Measurements from ENCODE around the gene ACTA2.

The ACTA2 gene

DNA sequence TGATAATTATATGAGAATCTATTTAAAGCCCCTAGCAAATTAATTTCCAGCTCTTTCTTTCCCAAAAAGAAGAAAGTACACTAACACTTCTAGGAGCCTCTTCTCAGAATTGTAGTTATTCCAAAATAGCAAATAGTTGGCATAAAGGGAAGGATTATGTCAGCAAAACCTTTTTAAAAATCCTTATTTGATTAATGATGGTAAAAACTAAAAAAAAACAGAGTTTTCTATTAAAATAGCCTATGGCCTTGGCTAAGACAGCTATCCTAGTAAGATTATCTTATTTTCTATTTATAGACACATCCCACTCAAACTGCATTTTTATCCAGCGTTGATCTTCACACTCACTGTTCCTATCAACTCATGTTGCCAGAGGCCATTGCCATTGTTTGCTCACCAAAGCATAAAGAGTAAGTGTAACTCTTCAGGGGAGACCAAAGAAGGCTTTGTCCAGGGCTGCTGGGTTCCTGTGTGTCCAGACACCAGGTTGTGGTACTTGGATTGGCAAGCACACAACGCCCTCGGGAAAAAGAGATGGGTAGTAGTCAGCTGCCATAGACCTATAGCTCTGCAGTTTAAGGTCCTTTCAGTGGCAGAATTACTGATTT, 31.5 kb downstream of the ACTA2 start:
- no peak for DNase-seq (ENCODE audit: low read depth in 2 of 2, low spot score in 1 of 2)

DNA sequence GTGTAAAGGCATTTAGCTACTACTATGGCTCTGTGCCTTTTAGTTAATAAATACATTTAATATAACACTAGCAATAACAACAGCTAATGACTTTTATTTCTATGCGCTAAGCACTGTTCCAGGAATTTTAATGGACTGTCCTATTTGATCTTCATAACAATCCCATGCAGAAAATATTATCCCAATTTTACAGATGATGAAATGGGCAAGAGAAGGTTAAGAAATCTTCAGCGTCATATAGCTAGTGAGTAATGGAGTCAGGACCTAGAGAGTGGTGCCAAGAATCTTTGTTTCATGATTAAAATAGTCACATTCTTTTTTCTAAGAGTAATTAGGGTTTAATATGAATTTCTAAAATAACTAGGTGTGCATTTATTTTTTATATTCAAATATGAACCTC, 32.4 kb downstream of the ACTA2 start:
- DNase-seq (ENCODE audit: low read depth in 2 of 2, low spot score in 1 of 2): no peak

DNA sequence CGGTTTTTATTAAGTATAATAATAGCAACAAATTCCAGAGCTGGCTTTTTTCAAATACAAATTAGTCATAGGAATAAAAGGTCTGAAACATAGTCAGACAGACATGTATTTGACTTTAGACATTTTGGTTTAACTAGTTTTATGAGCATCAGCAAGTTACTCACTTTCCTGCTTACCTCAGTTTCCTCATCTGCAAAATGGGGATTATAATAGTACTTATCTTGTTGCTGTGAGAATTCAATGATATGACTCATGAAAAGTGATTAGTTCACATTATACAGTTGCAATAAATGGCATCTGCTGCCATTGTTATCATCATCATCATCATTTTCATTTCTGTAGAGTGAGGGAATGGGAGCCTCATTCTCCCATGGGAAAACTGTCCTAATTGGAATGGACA, 33.5 kb downstream of the ACTA2 start:
- no peak for DNase-seq (ENCODE audit: low read depth in 2 of 2, low spot score in 1 of 2)

DNA sequence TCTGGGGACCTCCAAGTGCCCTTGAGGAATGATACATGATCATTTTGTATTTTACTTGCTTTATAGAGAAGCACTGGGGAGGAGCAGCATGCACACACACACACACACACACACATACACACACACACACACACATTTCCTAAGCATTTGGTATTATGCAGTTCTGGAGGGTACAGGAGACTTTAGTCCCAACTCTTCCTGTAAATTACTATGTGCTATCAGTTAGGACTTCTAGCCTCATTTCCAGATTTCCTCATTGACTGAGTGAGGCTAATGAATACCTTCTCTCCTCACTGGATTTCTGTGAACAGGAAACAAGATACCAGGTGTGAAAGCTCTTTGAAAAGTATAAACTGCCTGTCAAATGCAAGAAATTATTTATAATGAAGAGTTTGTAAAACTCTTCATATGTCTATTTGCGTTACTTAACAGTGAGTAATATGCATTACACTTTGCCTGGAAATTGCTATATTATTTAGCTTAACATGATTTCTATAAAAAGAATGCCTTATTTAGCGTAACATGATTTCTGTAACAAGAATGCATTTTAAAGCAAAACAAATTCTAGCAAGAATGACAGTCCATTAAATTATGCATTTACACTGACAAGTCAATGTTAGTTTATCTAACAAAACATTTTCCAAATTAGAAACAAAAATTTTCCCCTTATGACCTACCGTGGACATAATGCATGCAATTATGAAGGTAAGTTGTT, 34.2 kb downstream of the ACTA2 start:
- no peak for DNase-seq (ENCODE audit: low read depth in 2 of 2, low spot score in 1 of 2)

DNA sequence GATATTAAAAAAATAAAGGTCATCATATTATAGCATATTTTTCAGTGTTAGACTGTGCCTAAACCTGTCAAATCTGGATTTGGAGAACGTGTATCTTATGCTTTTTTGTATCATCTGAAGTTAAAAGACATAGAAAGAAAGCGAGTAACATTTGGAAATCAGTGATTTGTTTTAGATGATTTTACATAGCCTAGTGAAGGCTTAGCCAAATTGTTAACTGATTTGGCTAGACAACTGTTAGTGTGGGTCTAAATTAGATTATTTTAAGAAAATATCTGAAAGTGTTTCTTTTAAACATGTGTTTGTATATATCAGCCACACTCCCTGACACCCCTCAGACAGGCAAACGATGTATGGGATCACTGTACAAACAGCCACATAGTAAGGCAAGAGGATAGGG, 35.6 kb downstream of the ACTA2 start:
- DNase-seq (ENCODE audit: low read depth in 2 of 2, low spot score in 1 of 2): no peak

DNA sequence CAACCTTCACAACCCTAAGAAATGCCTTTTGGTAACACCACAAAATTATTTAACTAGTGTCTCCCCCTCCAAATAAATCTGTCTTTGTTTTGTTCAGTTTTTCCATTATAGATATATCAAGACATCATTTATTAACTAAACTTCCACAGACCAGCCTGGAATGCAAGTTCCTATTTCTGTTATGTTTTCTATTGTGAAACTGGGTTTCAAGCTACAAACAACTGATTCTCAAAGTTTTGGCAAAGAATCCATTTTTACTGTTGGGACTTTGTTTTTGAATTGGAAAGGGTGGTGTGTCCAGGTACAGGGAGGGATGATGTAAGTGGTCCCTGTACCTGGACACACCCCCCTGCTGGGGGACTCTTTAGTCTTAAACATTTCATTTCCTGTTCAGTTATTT, 36.3 kb downstream of the ACTA2 start:
- no peak for DNase-seq (ENCODE audit: low read depth in 2 of 2, low spot score in 1 of 2)

DNA sequence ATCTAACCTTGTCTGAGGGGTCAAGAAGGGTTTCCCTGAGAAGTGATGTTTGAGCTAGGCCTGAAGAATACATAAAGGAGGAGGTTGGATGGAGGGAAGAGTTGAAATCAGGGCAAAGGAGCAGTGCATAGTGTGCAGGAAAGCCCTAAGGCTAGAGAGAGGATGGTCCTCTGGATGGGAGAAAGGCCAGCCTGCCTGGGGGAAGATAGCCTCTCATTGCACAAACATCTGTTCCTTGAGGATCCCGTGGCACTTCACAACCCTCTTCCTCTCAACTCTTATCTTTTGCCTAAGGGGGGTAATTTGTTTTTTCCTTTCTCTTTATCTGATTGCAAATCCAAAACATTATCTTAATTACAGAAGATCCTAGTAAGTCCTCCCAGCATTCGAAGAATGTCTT, 36.8 kb downstream of the ACTA2 start:
- no peak for DNase-seq (ENCODE audit: low read depth in 2 of 2, low spot score in 1 of 2)

DNA sequence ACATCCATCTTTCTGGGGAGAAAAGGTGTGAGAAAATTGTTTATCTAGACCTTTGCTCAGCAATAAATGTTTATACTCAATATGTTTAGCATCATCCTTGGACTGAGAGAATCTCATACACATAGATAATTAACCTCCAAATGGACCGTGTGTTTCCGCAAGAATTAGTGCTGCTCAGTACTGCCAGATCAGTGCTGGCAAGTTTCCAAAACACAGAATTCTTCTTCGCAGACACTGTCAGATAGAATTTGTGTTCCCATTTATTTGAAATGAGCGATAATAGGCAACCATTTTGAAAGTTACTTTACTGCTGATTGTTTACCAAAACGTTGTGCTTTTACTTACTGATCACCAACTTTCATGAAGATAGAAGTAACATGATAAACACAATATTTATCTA, 38.8 kb downstream of the ACTA2 start:
- no peak for DNase-seq (ENCODE audit: low read depth in 2 of 2, low spot score in 1 of 2)

DNA sequence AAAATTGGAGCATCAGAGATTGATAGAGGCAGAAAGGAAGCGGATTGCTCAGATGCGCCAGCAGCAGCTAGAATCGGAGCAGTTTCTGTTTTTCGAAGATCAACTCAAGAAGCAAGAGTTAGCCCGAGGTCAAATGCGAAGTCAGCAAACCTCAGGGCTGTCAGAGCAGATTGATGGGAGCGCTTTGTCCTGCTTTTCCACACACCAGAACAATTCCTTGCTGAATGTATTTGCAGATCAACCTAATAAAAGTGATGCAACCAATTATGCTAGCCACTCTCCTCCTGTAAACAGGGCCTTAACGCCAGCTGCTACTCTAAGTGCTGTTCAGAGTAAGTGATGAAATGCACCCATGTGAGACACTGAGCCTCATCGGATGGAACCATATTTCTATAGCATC, 39.4 kb downstream of the ACTA2 start:
- DNase-seq (ENCODE audit: low read depth in 2 of 2, low spot score in 1 of 2): no peak

DNA sequence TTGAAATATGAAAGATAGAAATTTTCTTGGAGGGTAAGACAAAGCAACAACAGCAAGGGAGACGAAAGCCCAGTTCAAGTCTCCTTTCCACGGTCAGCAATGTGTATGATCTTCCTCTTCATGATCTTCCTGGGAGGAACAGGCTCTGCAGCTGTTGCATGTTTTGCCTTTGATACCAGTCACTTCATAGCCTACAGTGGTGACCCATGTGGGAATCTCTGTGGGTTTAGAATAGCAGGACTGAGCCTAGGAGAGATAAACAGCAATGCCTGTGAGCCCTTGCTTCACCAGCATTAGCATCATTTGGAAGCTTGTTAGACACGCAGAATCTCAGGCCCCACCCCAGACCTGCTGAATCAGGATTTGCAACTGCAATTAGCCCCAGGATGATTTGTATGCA, 40.7 kb downstream of the ACTA2 start:
- no peak for DNase-seq (ENCODE audit: low read depth in 2 of 2, low spot score in 1 of 2)

DNA sequence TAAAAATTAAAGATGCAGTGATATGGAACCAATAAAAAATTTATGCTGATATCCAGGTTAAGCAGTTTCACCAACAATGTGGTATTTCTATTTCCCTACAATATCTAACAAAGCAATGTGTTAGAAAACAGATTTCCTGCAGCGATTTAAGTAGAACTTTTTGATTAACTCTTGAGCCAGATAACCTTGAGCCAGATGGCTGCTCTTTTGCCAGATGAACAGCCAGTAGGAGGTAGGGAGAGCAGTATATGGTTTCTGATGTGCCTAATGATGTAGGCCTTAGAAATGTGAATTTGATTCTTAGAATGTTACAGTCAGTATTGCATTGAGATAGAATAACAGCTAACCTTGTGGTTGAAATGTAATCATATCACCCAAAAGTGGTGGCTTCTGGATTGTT, 41.5 kb downstream of the ACTA2 start:
- no peak for DNase-seq (ENCODE audit: low read depth in 2 of 2, low spot score in 1 of 2)

DNA sequence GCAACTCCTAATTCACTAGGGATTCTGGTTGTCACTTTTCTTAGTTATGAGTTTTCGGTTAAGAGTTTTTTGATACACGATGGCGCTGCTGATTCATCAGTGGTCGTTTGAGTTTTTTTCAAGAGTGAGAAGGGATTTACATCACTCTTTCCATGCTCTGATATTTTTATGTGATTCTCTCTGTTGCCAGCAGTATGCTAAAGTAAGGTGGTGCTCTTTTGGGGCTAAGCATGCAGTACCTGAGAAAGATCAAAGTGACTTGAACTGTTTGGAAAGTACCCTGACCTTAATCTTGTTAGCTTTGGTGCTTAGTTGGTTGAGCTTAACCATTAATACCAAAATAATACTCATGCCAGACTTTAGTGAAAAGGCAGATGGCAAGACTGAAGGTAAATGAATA, 44.4 kb downstream of the ACTA2 start:
- DNase-seq (ENCODE audit: low read depth in 2 of 2, low spot score in 1 of 2): no peak

DNA sequence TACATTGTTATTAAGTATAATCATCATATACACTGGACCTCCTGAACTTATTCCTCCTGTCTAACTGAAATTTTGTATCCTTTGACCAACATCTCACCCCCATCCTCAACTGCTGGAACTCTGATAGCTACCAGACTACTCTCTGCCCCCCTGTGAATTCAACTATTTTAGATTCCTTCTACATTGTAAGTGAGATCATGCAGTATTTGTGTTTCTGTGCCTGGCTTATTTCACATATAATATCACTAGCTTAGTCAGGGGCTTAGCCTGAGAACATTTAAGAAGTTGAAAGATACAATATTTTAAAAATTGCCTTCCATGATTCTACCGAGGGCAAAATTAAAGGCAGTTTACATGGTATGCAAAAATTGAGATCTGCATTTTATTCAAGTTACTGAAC, 45.7 kb downstream of the ACTA2 start:
- DNase-seq (ENCODE audit: low read depth in 2 of 2, low spot score in 1 of 2): no peak

DNA sequence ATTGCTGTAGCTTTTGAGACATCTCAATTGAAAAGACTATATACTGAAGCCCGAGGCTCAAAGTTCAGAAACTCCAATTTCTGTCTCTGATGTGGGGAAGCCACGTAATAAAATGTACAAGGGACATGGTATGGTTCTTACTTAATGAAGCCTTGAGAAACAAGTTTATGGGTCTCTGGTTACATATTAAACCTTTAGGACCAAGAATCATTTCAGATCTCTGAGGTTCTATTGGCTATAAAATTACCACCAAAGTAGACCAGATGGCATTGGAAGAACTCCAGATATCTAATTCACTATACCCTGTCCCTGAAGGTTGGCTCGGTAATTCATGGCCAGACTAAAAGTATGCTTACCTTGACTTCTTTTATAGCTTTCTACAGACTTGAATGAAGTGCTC, 48.9 kb downstream of the ACTA2 start:
- no peak for DNase-seq (ENCODE audit: low read depth in 2 of 2, low spot score in 1 of 2)

DNA sequence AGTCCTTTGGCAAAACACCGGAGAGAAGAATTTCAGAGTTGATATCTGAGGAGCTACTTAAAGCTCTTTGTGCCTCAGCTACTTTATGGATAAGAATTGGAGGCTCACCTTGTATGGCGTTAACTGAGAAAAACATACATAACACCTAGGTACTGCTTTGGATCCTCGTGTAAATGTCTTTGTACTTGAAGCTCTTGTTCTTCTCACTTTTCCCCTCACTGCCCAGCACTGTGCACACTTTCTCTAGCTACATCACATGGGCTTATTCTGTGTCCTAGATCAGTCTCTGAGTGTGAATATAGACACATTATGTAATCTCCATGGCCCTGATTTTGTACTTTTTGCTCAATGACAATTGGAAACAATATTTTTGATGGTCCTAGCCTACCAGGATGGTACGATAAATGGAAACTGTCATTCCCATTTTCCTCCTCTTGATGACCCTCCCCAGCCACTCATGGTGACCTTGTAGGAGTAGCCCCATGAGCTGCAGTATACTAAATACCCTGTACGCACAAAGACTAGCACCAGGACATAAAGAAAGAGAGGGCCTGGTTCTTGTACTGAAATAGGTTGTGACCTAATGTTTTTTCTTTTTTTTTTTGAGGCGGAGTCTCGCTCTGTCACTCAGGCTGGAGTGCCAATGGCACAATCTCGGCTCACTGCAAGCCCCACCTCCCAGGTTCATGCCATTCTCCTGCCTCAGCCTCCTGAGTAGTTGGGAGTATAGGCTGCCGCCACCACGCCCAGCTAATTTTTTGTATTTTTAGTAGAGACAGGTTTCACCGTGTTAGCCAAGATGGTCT, 50.4 kb downstream of the ACTA2 start:
- DNase-seq (ENCODE audit: low read depth in 2 of 2, low spot score in 1 of 2): no peak

DNA sequence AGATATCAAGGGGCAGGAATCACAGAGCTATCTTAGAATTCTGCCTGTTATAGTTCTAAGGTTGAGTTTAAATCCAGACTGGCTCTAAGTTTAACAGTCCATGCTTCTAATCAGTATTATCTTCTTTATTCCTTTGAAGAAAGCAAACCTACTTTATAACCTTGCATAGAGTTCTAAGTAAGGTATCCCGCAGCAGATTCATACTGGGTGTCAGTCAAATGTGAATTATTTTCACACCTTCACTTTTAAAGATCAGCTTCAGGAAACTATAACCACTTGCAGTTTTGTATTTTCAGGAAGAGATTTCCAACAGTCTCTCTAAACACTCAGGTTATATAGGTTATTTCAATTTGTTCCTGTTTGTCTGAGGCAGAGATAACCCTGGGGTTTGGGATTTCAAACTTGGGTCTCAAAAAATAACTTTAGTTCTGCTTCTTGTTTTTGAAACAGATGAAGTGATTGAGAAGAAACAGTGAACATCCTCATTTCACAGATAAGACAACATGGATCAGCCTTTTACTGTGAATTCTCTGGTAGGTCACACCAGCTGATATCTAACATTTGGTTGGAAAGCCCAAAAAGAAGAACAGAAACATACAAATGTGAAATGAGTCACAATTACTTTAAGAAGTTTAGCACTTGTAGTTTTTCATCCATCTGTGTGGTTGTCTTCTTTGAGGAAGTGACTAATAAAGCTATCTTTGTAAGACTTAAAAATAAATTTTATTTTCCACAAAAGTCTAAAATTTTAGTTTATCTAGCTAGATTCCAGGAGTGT, 51.2 kb downstream of the ACTA2 start:
- no peak for DNase-seq (ENCODE audit: low read depth in 2 of 2, low spot score in 1 of 2)

DNA sequence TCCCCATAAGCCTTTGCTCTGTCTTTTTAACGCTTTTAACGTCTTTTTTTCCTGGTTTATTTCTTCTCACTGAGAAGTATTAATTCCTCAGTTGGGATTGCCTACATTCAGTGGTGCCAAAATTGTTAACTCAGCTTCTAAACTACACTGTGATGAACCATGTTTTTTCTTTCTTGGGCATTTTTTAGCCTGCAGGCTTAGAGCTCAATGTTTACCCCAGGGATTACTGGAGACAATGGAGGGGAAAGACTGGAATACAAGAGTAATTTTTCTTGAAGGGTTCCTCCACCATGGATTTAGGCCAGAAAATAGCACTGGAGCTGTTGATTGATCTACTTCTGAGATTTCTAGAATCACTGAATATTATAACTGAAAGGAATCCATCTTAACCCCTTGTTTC, 52.7 kb downstream of the ACTA2 start:
- no peak for DNase-seq (ENCODE audit: low read depth in 2 of 2, low spot score in 1 of 2)

DNA sequence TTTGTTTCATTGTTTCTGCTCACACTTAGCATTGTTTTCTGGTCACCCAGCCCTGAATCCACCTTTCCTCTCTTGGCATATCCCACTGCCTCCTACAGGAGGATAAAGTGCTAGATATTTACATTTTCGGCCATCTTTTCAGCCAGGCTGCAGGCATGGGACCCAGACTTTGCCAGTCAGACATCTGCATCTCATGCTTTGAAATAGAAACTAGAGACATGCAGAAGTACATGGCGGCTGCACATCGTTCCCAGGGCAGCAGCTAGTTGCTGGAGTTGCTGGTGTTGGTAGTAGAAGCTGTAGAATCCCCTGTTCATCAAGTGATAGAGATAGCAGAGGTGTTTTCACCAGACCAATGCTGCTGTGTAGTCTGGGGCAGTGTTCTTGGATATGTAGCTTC, 53.8 kb downstream of the ACTA2 start:
- DNase-seq (ENCODE audit: low read depth in 2 of 2, low spot score in 1 of 2): no peak

DNA sequence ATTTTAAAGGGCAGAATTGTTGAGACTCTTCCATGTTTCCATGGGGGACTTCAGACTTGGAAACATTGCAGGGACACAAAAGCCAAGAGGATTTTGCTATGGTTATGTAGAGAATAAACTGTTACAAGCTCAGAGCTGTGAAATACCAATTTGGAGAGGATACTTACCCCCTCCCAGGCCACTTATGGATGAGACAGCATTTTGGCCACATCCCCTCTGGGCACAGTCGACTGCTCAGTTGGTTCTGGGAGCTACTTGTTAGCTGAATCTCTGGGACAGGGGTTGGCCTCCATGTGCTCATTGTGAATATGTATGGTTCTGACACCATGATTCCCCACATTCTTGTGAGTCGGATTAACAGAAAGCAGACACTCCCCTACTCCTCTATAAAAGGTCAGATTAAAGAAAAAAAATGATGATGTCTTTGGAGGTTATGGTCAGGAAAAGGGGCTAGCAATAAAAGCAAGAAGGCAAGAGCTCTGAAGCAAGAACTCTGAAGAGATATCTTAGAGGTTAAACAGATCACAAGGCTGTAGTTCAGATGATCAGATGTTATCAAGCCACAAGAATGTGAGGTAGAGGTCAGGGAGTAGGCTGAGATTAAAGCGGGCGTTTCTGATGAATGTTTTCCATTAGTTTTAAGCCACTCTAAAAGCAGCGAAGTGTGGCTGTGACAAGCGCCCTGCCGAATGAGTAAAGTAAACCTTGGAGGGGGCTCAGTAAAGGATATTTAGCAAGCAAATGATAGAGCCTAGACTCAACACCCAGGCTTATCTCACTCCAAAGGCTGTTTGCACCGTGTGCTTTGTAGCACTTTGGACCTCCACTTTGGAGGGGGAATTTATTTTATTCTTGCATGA, 55.3 kb downstream of the ACTA2 start:
- no peak for DNase-seq (ENCODE audit: low read depth in 2 of 2, low spot score in 1 of 2)

DNA sequence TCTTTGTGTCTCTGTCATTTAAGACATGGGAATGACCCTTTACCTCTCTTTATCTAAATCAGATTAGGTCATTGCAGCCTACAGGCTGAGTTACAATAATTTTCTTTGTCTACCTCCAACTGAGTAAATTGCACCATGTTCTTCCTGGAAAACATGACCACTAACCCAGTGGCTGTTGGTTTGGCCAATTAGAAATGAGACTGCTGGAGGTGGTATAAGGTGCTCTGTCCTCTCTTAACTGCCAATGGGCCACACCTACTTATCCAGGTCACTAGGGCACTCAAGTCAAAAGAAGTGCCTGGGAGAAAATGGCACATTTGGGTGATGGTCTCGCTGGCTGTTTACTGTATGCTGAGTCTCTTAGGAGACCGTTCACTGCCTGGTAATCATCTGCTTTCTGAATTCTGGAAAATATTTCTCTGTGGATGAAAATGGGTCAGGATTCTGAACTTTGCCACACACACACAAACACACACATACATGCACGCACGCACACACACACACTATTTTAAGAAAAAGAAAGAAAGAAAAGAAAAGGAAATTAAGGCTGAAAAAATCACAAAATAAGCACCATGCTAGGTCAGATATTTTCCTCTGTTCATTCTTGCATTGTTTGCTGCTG, 56.1 kb downstream of the ACTA2 start:
- DNase-seq (ENCODE audit: low read depth in 2 of 2, low spot score in 1 of 2): no peak

All from stimulated activated CD8-positive, alpha-beta memory T cell treated with anti-CD3 and anti-CD28 coated beads, Interleukin-4, amount 100 ng/mL, for 1 hour (primary cell).